HPDE6-E6E7 (cell line): ENCODE data around the gene KIF23.
A peak's percentile ranks its signal among the peaks of the same experiment; 100 is the strongest.

ENCODE experiments used
- DNase-seq: peaks from one replicate; pipeline ENCODE4 v3.0.0; 2011; ENCODE audit warnings: missing footprints; ENCODE audit errors: extremely low spot score

Gene KIF23

DNA sequence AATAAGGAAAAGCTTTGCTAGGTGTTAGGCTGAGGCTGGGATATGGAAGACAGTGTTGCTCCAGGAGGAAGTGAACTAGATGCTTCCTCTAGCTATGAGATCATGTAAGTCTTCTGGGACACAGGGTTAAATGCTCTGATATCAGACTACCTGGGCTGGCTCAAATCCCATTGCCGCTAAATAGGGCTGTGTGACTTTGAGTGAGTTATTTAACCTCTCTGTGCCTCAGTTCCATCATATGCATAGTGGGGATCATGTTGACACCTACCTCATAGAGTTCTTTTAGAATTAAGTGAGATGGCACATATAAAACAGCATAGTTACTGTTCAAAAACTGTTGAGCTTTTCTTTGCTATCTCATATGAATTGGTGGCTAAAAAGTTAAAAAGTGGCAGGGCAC lies 51.1 kb downstream of the KIF23 start:
- no peak for DNase-seq

DNA sequence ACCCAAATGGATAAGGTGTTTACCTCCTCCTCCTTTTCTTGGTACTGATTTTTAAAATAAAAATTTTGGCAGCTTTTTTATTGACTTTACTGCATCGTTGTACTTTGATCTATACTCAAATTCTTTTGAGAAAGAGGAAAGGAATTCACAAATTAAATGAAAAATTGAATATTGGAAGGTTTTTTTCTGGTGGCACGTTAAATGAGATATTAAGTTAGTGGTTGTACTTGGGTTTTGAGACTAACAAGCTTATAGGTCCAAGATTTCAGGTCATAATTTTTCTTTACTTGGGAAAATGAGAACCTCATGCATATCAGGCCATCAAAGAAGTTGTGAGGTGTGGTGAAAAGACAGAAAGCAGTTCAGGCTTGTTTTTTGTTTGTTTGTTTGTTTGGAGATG lies 52.6 kb downstream of the KIF23 start:
- no peak for DNase-seq

DNA sequence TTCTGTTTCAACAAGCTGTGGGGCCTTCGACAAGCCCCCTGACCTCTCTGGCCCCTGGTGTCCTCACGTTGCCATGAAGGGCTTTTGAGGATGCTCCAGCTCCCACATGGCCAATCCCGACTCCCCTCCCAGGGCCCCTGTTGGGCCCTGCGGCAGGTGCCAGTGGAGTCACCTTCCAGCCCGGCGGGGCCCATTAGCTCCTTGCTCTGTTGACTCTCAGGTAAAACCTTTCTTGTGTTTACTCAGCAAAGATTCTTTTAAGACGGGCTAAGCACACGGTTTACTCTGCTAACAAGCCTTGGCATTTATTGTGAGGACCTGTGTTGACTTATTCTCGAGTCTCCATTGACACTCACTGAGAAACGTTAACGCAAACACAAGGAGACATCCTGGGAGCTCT lies 53.5 kb downstream of the KIF23 start:
- no peak for DNase-seq

DNA sequence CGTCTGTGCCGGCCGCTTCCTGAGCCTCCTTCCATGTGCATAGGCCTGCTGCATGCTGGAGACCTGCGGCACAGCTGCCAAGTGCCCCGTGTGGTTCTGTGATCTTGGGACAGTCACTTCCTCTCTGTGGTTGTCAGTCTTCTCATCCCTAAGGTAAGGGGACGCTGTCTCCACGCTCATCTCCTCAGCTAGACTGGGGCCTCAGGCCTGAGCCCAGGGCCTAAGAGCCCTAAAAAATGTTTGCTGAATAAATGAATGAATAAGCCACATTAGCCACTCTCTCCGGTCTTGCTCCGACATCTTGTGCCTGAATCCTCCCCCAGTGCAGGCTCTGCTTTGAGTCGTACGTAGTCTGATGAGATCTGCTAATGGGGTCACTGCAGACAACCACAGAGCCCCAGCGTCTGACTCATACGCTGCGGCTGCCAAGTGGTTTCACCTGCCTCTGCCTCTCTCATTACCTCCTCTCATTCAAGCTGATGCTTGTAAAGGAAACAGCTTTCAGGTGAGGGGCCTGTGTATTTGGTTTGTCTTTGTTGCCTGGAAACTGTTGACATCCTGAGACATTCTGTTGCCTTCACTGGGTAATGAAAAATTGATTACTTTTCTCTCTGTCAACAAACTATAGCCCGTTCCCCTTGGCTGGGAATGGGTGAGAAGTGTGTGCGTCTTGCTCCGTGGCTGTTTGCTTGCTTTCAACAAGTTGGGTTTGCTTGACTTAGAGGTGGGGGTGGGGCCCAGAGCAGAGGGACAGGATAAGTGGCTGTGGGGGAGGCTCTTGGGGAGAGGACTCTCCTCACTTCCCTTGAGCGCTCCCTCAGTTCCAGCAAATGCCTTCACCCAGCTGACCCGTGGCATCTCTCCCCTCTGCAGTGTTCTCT lies 54.3 kb downstream of the KIF23 start:
- peak; percentile 91 for DNase-seq

DNA sequence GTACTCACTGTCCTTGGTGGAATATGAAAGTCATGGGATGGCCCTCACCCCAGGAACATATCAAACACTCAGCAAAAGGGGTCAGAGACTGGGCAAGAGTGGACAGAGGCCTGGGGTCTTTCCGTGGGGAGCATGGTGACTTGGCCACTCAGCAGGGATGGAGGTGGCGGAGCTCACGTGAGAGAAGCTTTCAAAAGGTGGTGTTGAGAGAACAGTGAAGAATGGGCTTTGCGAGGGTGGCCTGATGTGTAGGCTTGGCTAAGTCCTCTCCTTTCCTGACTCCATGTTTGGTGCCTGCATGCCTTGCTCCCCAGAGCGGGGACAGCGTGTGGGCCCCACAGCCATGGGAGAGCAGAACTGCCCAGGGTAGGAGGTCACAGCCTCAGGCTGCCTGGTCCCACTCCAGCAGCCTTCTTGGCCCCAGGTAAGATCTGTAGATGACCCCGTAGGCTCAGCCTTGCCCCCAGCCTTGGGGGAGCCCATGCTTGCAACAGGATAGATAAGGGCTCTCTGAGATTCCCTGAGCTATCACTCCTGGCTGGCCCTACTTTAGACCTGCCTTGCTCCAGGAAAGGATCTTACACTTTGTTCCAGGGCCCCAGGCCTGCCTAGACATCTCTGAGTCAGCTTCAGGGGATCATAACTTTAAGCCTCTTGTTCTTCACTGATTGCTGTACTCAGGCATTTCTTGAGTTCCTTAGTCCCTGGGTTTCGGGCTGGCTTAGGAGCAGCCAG lies 55.5 kb downstream of the KIF23 start:
- DNase-seq = peak; percentile 54

DNA sequence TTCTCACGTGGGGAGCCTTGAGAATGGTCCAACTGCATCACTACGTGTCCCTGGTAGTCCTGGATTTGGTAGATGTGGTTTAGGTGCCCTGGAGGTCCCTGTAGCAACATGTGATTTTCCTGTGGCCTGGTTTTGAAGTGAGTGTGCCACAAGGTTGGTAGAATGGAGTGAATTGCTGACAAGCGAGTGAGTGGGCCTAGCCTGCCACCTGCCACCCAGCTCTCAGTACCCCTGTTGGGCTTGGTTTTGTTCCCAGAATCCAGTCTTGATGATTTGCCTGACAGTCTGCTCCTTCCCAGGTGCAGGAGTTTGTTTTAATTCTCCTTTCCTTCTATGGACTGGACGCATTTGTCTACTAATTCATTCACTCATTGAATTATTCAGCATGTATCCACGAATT lies 57.9 kb downstream of the KIF23 start:
- DNase-seq = no peak

DNA sequence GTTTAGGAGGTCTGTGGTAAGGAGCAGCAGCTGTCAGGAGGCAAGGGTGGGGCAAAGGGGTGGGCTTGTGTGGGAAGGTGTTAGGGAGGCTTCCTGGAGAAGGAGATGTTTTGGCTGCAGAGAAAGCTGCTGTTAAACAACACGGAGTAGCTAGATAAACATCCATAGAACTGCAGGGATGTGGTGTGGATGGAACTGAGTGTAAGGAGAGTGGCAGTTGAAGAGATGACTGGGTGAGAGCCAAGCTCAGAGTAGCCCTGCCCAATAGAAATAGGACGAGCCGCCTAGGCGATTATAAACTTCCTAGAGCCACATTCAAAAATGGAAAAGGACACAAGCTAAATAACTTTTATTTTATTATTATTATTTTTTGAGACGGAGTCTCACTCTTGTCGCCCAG lies 58.4 kb downstream of the KIF23 start:
- DNase-seq = no peak

DNA sequence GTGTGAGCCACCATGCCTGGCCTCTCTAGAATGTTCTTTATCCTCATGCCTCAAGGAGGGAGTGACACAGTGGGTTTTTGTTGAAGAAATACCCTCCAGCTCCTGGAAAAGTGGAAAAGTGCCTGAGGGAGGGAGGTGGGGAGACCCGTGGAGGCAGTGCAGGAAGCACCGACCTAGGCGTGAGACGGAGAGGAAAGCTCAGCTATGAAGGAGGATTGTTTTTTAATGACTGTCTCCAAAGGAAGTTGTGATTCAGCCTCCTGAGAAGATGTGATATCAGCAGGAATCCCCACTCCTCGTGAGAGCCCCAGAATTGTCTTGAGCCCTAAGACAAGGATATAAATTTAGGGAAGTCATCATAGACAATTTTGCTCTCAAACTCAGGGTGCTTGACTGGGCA lies 60.1 kb downstream of the KIF23 start:
- no peak for DNase-seq

DNA sequence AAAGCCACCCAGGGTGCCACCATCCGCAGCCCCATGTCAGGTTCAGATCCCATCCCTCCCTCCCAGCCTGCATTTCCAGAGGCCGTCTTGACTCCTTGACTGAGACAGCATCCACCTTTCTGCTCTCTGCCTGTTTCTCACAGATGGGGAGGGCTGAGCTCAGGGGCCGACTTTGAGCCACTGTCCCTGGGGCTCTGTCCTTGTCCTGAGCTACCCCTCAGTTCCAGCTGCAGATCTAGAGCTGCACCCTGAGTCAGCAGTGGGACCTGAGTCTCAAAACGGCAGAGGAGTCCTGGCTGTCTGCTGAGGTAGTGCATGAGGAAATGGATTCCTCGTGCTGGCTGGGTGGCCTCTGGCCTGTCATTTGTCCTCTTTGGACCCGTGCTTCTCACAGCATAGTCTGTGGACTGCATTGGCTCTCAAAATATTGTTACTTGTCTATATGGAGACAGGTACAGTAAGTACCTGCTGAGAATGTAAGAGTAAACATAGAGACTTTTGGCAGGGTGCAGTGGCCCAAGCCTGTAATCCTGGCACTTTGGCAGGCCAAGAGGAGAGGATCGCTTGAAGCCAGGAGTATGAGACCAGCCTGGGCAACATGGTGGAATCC lies 60.8 kb downstream of the KIF23 start:
- no peak for DNase-seq

DNA sequence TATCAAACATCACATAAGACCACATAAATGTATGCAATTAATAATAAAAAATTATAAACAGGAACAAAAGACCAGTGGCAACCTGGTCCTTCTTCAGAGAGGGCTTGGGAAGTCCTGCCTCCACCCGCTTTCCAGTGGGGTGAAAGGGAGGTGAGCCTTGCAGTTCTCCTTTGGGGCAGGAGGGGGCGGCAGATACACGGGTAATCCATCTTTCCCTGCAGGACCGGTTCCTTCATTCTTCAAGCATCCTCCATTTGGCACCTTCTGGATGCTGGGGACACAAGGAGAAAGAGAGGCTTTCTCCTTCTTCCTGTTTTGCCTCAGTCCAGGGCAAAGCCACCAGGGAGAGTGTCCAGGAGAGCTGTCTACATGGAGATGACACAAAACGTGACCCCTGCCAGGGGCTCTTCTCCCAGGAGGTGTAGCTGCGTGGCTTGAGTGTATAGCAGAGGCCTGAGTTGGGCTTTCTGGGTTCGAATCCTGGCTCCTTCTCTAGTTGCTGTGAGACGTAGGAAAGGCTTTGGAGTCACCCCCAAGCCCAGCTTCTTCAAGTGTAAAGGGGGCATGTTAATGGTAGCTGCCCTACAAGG lies 61.7 kb downstream of the KIF23 start:
- peak; percentile 79 for DNase-seq

DNA sequence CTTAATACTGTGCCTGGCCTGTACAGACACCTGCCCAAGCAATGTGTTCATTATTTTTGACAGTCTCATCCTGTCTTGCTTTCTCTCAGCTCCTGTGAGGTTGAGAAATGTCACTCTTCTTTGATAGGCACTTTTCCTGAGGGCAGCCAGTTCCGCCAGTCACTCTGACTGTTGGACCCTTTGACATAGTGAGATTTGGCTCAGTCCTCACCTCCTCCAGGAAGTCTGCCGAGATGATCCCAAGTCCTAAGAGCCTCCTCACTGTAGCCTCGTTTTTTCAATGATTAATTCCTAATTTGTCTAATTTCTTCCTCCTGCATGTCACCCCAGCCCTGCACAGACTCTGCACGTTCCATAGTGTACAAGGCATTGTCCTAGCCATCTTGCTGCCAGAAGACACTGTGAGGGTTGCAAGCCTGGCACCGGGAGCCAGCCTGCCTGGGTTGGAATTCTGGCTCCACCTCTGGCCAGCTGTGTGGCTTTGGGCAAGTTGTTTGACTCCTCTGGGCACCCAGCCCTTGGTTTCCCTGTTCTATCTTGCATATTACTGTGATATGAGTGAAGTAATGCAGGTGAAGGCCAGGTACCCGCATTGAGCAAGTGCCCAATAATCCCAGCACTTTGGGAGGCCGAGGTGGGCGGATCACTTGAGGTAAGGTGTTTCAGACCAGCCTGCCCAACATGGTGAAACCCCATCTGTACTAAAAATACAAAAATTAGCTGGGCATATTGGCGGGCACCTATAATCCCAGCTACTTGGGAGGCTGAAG lies 62.7 kb downstream of the KIF23 start:
- DNase-seq = no peak

DNA sequence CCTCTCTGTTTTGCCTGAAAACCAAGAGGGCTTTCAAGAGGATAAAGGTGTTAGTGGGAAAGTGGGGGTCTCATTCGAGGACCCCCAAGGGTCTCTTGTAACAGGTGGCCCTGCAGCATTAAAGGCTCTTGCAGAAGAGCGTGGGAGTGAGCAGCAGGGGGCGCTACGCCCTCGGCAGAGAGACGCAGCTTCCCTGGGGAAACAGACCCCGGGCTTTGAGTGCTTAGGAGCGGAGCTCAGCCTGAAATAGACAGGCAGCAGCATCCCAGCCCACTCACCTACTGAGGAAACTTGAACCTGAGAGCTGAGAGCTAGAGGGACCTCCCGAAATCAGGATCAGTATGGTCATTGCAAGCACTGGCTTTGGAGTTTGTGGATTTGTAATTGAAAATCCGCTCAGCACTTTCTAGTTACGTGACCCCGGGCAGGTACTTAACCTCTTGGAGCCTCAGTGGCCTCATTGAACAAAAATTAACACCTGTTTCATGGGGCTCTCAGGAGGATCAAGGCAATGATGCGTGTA lies 64.2 kb downstream of the KIF23 start:
- DNase-seq = no peak

DNA sequence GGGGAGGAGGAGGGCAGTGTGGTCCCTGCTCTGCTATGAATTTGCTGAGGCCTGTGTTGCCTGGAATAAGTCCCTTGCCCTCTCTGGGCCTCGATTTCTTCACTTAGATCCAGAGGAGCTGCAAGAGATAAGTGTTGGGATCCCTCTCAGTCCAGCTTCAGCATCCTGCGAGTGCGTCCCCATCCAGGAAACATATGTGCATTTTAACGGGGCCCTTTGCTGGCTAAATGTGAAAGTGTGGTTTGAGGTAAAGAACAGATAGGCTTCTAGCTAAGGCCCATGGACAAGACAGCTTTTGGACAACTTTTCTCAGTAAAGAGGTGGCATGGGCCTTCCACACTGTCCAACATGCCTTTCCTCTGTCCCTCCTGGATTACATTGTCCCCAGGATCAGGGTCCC lies 64.9 kb downstream of the KIF23 start:
- DNase-seq = no peak

DNA sequence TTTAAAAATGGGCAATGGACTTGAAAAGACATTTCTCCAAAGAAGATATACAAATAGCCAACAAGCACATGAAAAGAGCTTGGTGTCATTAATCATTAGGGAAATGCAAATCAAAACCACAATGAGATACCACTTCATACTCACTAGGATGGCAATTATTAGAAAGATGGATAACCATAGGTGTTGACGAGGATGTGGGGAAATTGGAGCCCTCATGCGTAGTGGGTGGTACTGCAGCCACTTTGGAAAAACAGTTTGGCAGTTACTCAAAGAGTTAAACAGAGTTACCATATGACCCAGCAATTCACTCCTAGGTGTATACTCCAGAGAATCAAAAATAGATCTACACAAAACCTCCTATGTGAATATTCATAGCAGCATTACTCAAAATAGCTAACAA lies 65.8 kb downstream of the KIF23 start:
- no peak for DNase-seq

DNA sequence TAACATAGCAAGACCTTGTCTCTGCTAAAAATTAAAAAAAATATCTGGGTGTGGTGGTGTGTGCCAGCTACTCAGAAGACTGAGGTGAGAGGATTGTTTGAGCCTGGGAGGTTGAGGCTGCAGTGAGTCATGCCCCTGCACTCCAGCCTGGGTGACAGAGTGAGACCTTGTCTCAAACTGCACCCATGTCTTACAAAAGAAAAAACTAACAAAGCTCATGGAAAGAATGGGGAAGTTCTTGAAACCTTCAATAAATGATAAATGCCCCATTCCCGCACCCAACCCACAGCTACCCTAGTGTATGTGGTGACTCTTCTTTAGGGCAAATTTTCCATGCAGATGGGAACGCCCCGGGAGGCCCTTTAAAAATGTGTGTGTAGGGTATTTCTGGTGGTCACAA lies 66.8 kb downstream of the KIF23 start:
- no peak for DNase-seq

DNA sequence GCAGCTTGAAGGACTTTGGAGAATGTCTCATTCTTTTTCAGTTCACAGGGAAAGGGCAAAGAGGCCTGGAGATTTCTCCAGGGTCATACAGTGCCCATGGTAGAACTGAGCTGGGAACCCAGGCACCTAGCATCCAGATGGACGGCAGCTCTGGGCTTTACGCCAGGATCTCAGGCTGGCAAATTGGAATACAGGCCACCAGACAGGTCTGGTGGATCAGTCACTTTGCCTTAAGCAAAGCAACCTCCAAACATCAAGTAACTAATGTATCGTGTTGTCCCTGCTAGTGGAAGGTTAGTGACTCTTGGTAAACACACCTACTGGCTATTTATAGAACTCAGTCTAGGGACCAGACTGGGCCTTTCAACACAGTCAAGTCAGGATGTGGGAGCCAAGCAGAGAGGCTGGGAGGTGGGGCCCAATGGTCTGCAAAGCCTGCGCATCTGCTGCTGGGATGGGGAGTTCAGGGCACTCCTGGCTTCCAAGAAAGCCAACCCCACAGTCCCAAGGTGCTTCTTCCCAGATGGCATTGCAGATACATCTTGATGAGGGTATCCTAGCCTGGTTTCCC lies 68.6 kb downstream of the KIF23 start:
- no peak for DNase-seq

DNA sequence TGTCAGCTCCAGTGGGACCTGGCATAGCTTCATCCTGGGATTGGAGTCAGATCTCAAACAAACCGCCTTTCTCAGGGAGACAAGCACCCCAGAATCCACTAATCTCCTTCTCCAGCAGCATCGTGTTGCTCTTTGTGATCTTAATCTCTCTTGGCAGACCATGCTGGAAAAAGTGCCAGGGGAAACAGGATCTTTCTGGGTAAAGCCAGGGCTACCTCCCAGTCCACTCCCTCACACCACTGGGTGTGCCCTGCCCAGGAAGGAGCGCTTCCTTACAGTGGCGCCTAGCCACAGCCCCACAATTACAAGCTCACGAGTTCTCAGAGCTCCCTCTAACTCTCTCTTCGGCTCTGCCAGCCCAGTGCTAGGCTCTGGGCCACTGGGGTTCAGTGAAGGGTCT lies 70.7 kb downstream of the KIF23 start:
- DNase-seq = no peak

DNA sequence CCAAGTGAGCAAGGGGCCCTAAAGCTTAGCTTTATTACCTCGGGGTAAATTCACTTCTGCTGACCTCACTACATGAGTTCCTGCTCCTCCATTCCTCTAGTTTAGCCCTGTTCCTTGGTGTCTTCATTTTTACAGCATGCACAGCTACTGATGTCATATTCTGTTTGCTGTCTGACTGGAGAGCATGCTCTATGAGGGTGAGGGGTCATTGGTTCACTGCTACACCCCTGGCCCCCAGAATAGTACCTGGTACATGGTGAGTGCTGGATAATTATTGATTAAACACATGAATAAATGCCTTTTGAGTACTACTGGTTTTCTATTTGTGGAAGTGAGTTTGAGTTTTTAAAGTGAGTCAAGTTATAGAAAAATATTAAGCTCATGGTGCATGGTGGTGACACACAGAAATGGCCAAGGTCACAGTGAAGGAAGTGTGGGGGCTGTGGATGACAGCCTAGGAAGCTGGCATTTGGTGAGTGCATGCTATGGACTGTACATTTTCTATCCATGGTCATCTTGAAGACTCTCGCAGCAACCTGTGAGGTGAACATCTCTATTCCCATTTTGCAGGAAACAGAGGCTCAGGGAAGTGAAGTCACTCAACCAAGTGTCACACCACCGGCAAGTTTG lies 72.4 kb downstream of the KIF23 start:
- DNase-seq = no peak

DNA sequence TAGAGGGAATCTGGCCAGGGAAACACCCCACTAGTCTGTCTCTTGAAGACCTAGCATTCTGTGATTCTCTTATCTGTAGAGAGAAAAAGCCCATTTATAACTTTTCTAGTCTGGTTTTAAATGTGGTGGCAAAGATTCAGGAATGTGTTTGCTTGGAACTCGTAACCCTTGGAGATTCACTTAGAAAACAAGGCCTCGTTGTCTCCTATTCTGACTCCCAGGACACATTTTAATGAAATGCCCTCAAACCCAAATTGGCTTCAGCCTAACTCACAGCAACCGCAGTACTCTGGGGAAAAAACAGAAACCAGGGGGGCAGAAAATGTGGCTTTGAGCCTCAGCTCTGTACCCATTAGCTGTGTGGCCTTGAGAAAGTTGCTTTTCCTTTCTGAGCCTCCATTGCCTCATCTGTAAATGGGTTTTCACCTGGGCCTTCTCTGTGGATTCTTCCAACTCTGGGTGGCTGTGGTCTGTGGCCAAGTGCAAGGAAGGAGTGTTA lies 75.0 kb downstream of the KIF23 start:
- no peak for DNase-seq

DNA sequence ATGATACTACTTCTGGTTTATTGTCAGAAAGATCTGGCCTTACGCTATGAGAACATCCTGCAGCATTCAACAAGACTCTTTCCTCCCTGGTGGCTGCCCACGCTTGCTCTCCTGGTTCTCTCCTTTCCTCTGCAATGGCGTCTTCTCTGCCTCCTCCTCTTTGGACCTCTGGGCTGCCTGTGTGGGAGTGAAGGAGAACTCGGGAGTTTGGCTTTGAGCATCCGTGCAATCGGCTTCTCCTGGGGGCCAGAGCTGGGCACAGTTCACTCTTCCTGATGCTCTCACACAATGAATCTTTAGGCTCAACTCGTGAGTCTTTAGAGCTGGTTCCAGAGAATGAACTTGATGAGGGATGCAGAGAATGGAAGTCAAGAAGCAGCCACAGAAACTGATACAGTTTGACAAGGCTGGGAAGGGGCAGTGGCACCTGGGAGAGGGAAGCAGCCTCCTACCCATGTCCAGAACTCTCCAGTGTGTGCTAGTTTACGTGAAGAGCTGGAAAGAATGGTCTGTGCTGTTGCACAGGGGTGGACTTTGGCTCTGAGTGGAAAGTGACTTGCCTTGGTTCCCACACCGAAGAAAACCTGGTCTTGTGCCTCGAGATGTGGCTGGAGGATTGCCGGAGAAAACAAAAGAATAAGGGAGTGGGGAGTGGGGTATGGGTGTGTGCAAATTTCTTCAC lies 76.3 kb downstream of the KIF23 start:
- no peak for DNase-seq
